ENCODE measurements around the gene C1orf210.

DNA sequence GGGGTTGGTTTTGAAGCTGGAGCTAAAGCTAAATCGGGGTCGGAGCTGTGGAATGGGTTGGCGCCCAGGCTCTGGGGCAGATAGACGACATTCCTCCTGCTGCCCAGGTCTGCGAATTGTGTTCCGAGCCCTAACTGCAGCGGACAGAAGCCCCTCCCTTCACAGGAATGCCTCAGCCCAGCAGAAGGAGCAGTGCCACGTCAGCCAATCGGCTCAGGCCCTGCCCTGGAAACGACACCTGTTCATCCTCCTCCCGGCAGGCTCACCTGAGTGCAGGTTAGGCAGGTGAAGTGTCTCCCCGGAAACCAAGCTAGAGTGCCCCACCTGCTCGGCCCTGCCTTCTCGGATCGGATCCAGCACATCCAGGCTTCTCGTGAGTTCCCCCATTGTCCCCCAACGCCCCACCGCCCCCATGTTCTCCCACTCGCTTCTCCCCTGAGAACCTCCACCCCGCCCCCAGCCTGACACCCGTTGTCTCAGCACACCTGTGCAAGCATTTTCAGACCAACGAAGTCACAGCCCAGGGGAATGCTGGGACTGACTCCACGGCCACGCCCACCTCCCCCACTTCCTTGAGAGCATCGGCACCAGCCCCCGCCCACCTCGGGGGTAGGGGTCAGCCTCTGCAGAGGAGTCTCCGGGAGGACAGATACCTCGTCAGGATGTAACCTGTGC lies 14.8 kb downstream of the C1orf210 start:
- no peak for TF ChIP-seq EZH2phosphoT487 (IDR thresholded peaks at IDR 0.05; ENCODE audit: insufficient read depth, low read depth)
- TF ChIP-seq EZH2 (IDR thresholded peaks at IDR 0.05; ENCODE audit: insufficient read depth, poor library complexity, severe bottlenecking), result no peak
